GM18517 (cell line): ENCODE results near the gene ASCC2.
"Not testable (repeated sequence)": the region's sequence is repeated elsewhere in the genome, so short reads cannot be mapped to it uniquely, and the experiment has no call there.

ENCODE experiments used
- ATAC-seq: cut with Tn5 transposase; IDR thresholded peaks from one replicate; pipeline ENCODE4 v1.9.1; 2021; ENCODE audit warnings: mild to moderate bottlenecking, moderate library complexity; ENCODE audit not compliant: unreplicated experiment

Gene ASCC2

DNA sequence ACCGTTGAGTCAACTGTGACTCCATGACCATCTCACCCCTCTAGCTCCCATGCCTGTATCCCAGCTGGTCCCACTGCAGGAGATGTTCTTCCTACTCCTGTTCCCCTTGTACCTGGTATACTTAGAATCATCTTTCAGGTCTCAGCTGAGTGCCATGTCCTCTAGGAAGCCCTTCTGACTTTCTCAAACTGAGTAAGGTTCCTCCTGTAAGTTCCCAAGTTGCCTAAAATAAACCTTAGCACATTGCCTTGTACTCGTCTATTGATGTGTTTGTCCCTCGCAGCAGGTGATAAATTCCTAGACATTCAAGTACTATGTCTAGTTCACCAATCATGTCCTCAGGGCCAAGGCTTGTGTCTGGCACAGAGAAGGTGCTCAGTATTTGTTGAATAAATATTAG, 18.4 kb upstream of the ASCC2 start:
- no peak for ATAC-seq

DNA sequence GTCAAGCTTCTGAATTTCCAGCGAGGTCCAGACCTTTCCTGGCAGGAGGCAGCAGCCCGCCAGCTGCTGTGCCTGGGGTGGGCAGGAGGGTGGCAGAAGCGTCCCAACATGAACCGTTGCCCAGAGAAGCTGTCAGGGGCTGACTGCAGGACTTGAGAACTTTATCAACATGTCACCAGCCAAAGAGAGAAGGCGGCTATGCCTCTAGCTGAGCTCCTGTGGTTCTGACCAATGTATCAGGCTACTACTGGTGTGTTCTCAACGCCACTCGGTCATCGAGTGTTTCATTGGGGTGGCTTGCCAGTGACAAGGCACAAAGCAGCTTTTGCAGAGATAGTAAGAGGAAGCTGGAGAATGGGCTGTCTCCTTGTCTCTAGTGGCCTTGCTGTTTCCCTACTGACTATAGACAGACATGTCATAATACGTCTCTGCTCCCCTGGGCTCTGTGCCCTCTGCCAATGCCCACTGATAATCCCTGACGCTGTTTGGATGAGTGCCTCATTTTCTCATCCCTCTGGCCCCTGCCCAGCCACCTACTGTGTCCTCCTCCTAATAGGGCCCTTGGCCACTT, 17.6 kb upstream of the ASCC2 start:
- no peak for ATAC-seq

DNA sequence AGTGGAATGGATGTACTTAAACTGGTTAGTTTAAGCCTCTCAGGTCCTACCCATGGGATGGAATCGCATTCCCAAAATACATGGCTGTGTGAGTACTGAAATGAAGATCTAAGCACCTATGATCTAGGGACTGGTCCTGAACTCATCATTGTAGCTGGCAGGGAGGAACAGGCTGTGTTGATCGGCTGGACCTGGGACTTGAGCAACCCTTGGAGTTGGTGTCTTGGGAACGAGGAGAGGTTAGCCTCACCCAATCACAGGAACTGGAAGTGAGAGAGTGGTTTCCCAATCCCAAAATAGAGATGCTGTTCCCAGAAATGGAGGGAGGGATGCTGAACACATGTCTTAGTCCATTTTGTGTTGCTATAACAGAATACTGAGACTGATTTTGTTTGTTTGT, 16.4 kb upstream of the ASCC2 start:
- no peak for ATAC-seq

GRCh38 chr22:29848111-29848510, 10.0 kb upstream of the ASCC2 start:
- ATAC-seq: no peak

- no peak for ATAC-seq
These were observed 8.2 kb upstream of the ASCC2 start for GRCh38 chr22:29846290-29846689.

DNA sequence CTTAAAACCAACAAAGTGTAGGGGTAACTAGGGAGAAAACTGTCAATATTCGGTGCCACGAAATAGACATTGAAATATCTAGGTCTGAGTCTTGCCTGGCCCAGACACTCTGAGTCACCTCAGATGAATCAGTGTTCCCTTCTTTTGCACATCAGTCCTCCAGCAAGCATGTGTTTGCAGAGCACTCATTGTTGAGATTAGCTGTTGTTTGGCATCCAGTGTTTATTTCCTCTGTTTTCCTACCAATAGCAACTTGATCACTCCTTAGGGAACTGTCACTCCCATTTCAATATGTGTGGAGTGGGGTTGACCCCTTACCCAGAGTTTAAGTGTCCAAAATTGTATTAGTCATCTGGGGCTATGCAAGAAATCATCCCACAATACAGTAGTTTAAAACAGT, 4.7 kb upstream of the ASCC2 start:
- ATAC-seq: no peak

DNA sequence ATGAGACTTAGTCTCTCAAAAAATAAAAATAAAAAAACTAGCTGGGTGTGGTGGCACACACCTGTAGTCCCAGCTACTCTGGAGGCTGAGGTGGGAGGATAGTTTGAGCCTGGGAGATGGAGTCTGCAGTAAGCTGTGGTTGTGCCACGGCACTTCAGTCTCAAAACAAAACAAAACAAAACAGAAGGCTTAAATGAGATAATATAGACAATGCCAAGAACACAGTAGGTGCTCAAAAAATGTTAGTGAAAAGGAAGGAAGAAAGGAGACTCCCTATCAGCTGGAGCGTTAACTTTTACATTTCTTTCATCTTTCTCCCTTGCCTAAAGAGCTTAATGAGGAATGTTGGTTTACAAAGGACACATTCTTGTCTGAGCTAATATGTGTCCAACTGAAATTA, 4.1 kb upstream of the ASCC2 start:
- no peak for ATAC-seq

DNA sequence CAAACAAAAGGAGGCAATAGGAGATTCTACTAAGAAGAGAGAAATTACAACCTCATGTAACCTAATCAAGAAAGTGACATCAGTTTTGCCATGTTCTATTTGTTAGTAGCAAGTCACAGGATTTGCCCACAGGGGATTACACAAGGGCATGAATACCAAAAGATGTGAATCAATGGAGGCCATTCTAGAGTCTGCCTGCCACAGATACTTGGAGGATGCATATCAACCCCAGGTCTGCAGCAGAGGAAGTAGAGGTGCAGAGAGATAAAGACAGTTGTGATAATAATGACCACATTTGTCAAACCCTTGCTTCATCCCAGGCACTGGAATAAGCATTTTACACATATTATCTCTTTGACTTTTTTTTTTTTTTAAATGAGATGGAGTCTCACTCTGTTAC, 2.4 kb upstream of the ASCC2 start:
- no peak for ATAC-seq

DNA sequence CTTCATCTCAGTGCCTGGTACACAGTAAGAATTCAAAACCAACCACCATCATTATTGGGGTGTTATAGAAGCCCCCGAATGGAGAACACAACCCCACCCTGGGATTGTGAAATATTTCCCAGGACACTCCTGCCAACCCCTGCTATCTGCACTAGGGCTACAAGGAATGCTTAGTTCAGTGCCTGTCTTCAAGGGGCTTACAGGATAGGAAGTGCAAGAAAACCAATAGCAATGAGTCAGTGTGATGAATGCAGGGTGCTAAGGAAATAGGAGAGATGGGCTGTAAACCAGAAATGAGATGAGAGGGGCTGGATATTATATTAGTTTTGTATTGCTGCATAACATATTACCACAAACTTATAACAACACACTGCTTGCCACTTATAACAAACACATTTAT, 965 bp upstream of the ASCC2 start:
- ATAC-seq: no peak

DNA sequence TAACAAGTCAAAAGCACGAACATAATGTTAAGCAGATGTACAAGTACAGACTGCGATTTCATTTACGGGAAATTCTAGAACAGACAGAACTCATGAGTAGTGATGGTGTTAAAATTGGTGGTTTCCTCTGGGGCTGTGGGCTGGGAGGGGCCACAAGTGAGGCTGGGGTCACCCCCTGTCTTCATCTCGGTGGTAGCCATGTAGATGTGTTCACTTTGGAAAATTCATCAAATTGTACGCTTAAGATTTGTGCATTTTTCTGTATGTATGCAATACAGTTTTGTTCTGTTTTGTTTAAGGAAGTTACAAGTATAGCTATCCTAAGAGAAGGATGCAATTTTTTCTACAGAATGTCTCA, 504 bp upstream of the ASCC2 start:
- ATAC-seq: peak; percentile 12

- not testable (repeated sequence) for ATAC-seq
These were observed 1.2 kb downstream of the ASCC2 start for GRCh38 chr22:29836791-29837370.

- no peak for ATAC-seq
These were observed 4.0 kb downstream of the ASCC2 start for GRCh38 chr22:29834046-29834445.

- no peak for ATAC-seq
These were observed 4.6 kb downstream of the ASCC2 start for GRCh38 chr22:29833392-29833965.

DNA sequence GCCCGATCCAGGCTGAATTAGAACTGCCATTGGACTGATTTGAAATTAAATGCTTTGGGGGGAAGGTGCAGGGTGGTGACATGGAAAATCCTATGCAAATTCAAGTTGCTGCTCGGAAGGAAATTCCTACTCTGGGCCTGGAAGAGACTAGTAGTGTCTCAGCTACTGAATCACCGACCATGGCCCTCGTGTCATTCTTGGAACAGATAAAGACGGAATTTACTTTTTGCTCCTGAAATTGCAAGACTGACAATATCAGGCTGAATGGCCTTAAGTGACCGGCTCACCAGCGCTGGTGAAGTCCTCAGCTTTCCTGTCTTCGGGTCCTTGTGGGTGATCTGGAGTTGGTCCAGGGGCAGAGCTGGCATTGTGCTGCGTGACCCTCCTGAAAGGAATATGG, 6.1 kb downstream of the ASCC2 start:
- no peak for ATAC-seq

- no peak for ATAC-seq
These were observed 6.7 kb downstream of the ASCC2 start for GRCh38 chr22:29831186-29831921.

GRCh38 chr22:29830585-29830984, 7.5 kb downstream of the ASCC2 start:
- no peak for ATAC-seq

DNA sequence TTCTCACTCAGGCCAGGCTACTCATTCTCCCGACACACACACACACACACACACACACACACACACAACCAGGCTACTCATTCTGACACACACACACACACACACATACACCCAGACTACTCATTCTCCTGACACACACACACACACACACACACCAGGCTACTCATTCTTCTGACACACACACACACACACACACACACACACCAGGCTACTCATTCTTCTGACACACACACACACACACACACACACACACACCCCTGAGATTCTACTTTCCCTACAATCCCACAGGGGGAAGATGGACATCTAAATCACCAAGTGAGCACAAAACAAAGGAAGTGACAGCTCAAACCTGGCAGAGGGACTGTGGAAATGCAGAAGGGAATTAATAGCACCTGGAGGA, 10.3 kb downstream of the ASCC2 start:
- not testable (repeated sequence) for ATAC-seq

- no peak for ATAC-seq
These were observed 11.0 kb downstream of the ASCC2 start for GRCh38 chr22:29827091-29827490.

DNA sequence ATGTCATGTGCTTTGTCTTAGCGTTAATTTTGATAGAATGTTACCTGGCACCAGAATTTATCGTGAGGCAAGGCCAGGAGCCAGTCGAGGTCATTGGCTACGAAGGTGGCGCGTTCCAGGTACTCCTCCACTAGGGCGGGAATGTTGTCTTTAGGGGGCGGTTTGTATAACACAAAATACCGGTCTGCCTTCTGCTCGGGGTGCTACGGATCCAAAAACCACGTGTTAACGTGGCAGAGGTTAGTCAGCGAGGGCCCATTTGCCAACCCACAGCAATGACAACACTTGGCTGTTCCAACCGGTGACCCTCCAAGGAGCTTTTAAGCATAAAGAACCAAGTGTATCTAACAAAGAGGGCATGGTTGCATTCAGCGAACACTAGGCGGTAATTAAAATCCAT, 12.5 kb downstream of the ASCC2 start:
- no peak for ATAC-seq

GRCh38 chr22:29824677-29825076, 13.4 kb downstream of the ASCC2 start:
- no peak for ATAC-seq

DNA sequence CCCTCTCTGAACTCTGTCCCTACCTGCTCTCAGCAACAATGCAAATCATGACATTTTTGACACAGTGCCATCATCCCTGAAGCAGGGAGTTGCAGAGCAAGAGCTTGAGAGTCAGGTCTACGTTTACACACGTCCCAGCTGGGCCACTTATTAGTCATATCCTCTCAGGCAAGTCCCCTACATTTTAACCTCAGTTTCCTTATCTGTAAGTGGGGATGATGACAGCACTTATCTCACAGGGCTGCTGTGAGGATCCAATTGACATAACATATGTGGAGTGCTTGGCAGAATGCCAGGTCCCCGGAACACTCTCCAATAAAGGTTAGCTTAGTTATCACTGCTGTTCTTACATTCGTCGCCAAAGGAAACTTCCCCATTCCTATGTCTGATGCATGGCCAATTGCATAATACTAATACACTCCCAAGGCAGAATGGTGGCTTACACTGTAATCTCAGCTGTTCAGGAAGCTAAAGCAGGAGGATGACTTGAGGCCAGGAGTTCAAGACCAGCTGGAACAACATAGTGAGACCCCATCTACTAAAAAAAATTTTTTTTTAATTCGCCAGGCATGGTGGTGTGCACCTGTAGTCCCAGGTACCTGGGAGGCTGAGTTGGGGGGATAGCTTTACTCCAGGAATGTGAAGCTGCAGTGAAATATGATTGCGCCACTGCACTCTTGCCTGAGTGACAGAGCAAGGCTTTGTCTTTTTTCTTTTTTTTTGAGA, 16.6 kb downstream of the ASCC2 start:
- no peak for ATAC-seq

DNA sequence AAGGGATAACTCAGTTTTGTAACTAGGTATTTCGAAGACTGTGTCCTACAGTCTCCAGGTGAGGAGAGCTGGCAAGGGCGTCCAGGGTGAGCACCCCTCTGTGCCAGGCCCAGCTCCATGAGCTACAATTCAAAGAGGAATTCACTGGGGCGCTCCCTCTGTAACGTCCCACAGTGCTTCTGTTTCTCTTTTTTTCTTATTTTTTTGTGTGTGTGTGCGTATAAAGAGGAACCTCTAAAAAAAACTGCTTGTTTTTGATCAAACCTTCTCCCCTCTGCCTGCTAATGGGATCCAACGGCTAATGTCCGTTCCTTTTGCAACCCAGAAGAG, 17.1 kb downstream of the ASCC2 start:
- ATAC-seq: no peak
